HepG2 (cell line): ENCODE results near the gene COL9A2. TPM values are rescaled to one million over a fixed set of nuclear protein-coding genes. Genes with fewer than 3 reads are reported as not detected.

Experiments used
- ELF3 ChIP-seq: IDR thresholded peaks from 2 replicates; pipeline ENCODE4 v1.6.1; 2016; ENCODE audit warnings: missing genetic modification reagents, missing compliant biosample characterization
- ERF ChIP-seq: IDR thresholded peaks from 2 replicates; pipeline ENCODE4 v1.6.1; 2018; ENCODE audit warnings: missing biosample characterization, missing genetic modification reagents
- FOXO1 ChIP-seq: sonication (generic); formaldehyde crosslinking; IDR thresholded peaks from 2 replicates; pipeline ENCODE4 v1.4.0; 2020; ENCODE audit warnings: missing genetic modification reagents
- HCFC1 ChIP-seq: fragments of 150-350 bp; IDR thresholded peaks from 2 replicates; pipeline ENCODE4 v1.6.1; 2014; ENCODE audit warnings: low read depth, low read length
- IKZF5 ChIP-seq: IDR thresholded peaks from 2 replicates; pipeline ENCODE4 v1.6.1; 2018; ENCODE audit warnings: missing genetic modification reagents, mild to moderate bottlenecking, missing compliant biosample characterization
- KAT7 ChIP-seq: IDR thresholded peaks from 2 replicates; pipeline ENCODE4 v1.6.1; 2018; ENCODE audit warnings: borderline replicate concordance, missing compliant biosample characterization
- KMT2B ChIP-seq: IDR thresholded peaks from 2 replicates; pipeline ENCODE4 v1.6.1; 2016; ENCODE audit warnings: missing genetic modification reagents, missing compliant biosample characterization
- MXD3 ChIP-seq: IDR thresholded peaks from 2 replicates; pipeline ENCODE4 v1.6.1; 2016; ENCODE audit warnings: mild to moderate bottlenecking, missing biosample characterization, missing genetic modification reagents
- NCOA5 ChIP-seq: sonication (generic); formaldehyde crosslinking; IDR thresholded peaks from 2 replicates; pipeline ENCODE4 v1.4.0; 2020; ENCODE audit warnings: missing genetic modification reagents
- NR2F2 ChIP-seq: IDR thresholded peaks from 2 replicates; pipeline ENCODE4 v1.6.1; 2012; ENCODE audit warnings: low read depth, inconsistent platforms, borderline replicate concordance
- PCBP1 ChIP-seq: fragments of 200-400 bp; formaldehyde crosslinking; IDR thresholded peaks from 2 replicates; pipeline ENCODE4 v1.6.1; 2017; ENCODE audit warnings: mild to moderate bottlenecking, low read depth, low read length, borderline replicate concordance
- RAD21 ChIP-seq: fragments of 450-650 bp; formaldehyde crosslinking; IDR thresholded peaks from 2 replicates; pipeline ENCODE4 v1.5.0; 2020; ENCODE audit warnings: mild to moderate bottlenecking
- SMARCE1 ChIP-seq: fragments of 450-650 bp; IDR thresholded peaks from 2 replicates; pipeline ENCODE4 v1.6.1; 2017; ENCODE audit warnings: borderline replicate concordance
- SMC3 ChIP-seq: IDR thresholded peaks from 2 replicates; pipeline ENCODE4 v1.6.1; 2011; ENCODE audit warnings: low read length, improper control_type of control experiment
- SRSF1 ChIP-seq: fragments of 200-400 bp; formaldehyde crosslinking; optimal IDR thresholded peaks from 2 replicates; pipeline ENCODE3; 2017; ENCODE audit warnings: mild to moderate bottlenecking, low read depth, low read length, moderate library complexity
- TAF15 ChIP-seq: fragments of 200-400 bp; formaldehyde crosslinking; IDR thresholded peaks from one replicate; pipeline ENCODE4 v1.6.1; 2018; ENCODE audit warnings: mild to moderate bottlenecking, low read depth, low read length; ENCODE audit not compliant: poor library complexity, severe bottlenecking
- ZC3H4 ChIP-seq: sonication (generic); formaldehyde crosslinking; IDR thresholded peaks from 2 replicates; pipeline ENCODE4 v1.4.0; 2020; ENCODE audit warnings: missing genetic modification reagents, borderline replicate concordance
- ZNF230 ChIP-seq: sonication (generic); formaldehyde crosslinking; IDR thresholded peaks from 2 replicates; pipeline ENCODE4 v1.4.0; 2020; ENCODE audit warnings: mild to moderate bottlenecking, missing genetic modification reagents
- ZNF414 ChIP-seq: sonication (generic); formaldehyde crosslinking; IDR thresholded peaks from 2 replicates; pipeline ENCODE4 v1.5.0; 2020; ENCODE audit warnings: missing genetic modification reagents
- ZNF615 ChIP-seq: sonication (generic); formaldehyde crosslinking; IDR thresholded peaks from 2 replicates; pipeline ENCODE4 v1.5.0; 2020; ENCODE audit warnings: mild to moderate bottlenecking, missing genetic modification reagents, borderline replicate concordance
- polyA plus RNA-seq, 8 experiments: library from polyadenylated mRNA; depleted of rRNA in 3 of 8; stranded (reverse) in 7 of 8; unstranded in 1 of 8; fragments of >200 nt; fragmentation: Illumina TruSeq in 4 of 8; extraction: Trizol in 4 of 8; gene quantifications; 2 replicates each; pipeline versions ENCODE4 v1.2.1 to v1.2.3, GENCODE V29; 2011 to 2016; ENCODE audit warnings: low read depth in 4 of 8, missing spikeins in 1 of 8, mixed read lengths in 1 of 8; ENCODE audit not compliant: insufficient read depth in 1 of 8
- total RNA-seq, 5 experiments: library from RNA; depleted of rRNA; stranded (reverse); fragments of >200 nt; fragmentation: Illumina TruSeq; extraction: Trizol; gene quantifications; 2 replicates each; pipeline ENCODE4 v1.2.3, GENCODE V29; 2016; ENCODE audit warnings: low read depth in 1 of 5
- TF ChIP-seq, protein P1 (sequence below): sonication (generic); formaldehyde crosslinking; IDR thresholded peaks from 2 replicates; pipeline ENCODE4 v1.5.0; 2020; ENCODE audit warnings: mild to moderate bottlenecking, missing genetic modification reagents
- TF ChIP-seq, protein P2 (sequence below): sonication (generic); formaldehyde crosslinking; IDR thresholded peaks from 2 replicates; pipeline ENCODE4 v1.4.0; 2020; ENCODE audit warnings: missing genetic modification reagents
- TF ChIP-seq, protein P3 (sequence below): sonication (generic); formaldehyde crosslinking; IDR thresholded peaks from 2 replicates; pipeline ENCODE4 v1.8.0; 2022; ENCODE audit warnings: missing genetic modification reagents, mild to moderate bottlenecking, inconsistent platforms, borderline replicate concordance

Gene COL9A2
- total and polyA plus RNA-seq, 2 of the 13 experiments (the other 11 are each of a cell fraction or from before 2014, with no cell fraction given) = 20.2 to 26.9 TPM

DNA sequence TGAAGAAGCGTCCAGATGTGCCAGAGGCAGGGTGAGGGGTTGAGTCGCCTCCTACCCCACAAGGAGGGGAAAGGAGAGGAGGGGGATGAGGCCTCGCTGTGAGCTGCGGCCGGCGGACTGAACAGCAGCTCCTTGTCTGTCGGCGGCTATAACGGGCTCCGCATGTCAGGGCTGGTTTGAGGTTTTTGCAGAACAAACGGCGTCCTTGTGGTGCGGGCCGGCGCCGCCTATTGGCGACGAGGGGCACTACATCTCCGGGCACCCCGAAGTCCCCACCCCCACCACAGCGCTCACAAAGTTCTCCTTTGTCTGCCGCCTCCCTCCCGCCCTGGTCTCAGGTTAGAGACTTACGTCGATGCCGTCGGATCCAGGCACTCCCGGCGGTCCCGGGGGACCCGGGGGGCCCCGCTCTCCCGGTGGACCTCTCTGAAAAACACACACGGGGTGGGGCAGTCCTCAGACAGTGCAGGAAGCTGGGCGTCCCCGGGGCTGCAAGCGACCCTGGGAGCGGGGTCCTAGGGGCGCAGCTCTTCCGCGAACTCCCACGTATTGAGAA lies 1.8 kb downstream of the COL9A2 start (continued):
- TF ChIP-seq, protein P1, sequence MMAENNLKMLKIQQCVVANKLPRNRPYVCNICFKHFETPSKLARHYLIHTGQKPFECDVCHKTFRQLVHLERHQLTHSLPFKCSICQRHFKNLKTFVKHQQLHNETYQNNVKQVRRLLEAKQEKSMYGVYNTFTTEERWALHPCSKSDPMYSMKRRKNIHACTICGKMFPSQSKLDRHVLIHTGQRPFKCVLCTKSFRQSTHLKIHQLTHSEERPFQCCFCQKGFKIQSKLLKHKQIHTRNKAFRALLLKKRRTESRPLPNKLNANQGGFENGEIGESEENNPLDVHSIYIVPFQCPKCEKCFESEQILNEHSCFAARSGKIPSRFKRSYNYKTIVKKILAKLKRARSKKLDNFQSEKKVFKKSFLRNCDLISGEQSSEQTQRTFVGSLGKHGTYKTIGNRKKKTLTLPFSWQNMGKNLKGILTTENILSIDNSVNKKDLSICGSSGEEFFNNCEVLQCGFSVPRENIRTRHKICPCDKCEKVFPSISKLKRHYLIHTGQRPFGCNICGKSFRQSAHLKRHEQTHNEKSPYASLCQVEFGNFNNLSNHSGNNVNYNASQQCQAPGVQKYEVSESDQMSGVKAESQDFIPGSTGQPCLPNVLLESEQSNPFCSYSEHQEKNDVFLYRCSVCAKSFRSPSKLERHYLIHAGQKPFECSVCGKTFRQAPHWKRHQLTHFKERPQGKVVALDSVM = peak; percentile 34; the same call in 1 of the 2 replicates
- peak; percentile 83 for TF ChIP-seq SRSF1
- TF ChIP-seq, protein P2, sequence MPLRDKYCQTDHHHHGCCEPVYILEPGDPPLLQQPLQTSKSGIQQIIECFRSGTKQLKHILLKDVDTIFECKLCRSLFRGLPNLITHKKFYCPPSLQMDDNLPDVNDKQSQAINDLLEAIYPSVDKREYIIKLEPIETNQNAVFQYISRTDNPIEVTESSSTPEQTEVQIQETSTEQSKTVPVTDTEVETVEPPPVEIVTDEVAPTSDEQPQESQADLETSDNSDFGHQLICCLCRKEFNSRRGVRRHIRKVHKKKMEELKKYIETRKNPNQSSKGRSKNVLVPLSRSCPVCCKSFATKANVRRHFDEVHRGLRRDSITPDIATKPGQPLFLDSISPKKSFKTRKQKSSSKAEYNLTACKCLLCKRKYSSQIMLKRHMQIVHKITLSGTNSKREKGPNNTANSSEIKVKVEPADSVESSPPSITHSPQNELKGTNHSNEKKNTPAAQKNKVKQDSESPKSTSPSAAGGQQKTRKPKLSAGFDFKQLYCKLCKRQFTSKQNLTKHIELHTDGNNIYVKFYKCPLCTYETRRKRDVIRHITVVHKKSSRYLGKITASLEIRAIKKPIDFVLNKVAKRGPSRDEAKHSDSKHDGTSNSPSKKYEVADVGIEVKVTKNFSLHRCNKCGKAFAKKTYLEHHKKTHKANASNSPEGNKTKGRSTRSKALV (CRISPR knock-in tag) = peak; percentile 51; the same call in 1 of the 2 replicates
- peak; percentile 79 for TF ChIP-seq RAD21 (CRISPR knock-in tag)
- TF ChIP-seq KAT7 (CRISPR knock-in tag) = peak; percentile 36; the same call in 1 of the 2 replicates
- TF ChIP-seq MXD3 (CRISPR knock-in tag) = 0 out of 2 replicates have a peak, but pooled peaks have one; percentile 44
- TF ChIP-seq ERF (CRISPR knock-in tag) = peak; percentile 61
- TF ChIP-seq SMC3 = peak; percentile 18; the same call in 1 of the 2 replicates
- TF ChIP-seq ZNF615 = no peak
- TF ChIP-seq ZC3H4 = no peak
- TF ChIP-seq, protein P3, sequence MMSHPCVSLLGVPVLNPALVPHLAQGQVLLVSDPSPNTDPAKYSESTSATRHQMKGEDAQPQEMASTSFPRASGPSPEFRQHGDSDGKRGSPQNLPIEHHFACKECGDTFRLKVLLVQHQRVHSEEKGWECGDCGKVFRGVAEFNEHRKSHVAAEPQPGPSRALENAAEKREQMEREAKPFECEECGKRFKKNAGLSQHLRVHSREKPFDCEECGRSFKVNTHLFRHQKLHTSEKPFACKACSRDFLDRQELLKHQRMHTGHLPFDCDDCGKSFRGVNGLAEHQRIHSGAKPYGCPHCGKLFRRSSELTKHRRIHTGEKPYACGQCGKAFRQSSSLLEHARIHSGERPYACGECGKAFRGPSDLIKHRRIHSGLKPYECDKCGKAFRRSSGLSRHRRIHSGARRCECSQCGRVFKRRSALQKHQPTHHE = no peak
- no peak for TF ChIP-seq HCFC1
- no peak for TF ChIP-seq ZNF230 (CRISPR knock-in tag)
- TF ChIP-seq ELF3 = 0 out of 2 replicates have a peak, but pooled peaks have one; percentile 33
- peak; percentile 44; the same call in 1 of the 2 replicates for TF ChIP-seq KMT2B
- peak; percentile 86; the same call in 1 of the 2 replicates for TF ChIP-seq PCBP1
- no peak for TF ChIP-seq SMARCE1
- TF ChIP-seq FOXO1 (CRISPR knock-in tag) = 0 out of 2 replicates have a peak, but pooled peaks have one; percentile 16
- no peak; the same call in 1 of the 2 replicates for TF ChIP-seq NR2F2
- TF ChIP-seq IKZF5 = 0 out of 2 replicates have a peak, but pooled peaks have one; percentile 55
- TF ChIP-seq ZNF414 (CRISPR knock-in tag) = peak; percentile 89
- no peak for TF ChIP-seq NCOA5 (CRISPR knock-in tag)
- peak; percentile 30 for TF ChIP-seq TAF15
